ENCODE results near the gene HDAC4.

The HDAC4 gene

GRCh38 chr2:239368906-239369552, 31.8 kb downstream of the HDAC4 start:
- Histone ChIP-seq H3K9me3 (ENCODE audit: control insufficient read depth, insufficient read depth, low read depth, low read length) (no peaks in the 10 kb centered on the region), H3K4me1 (ENCODE audit: control insufficient read depth, insufficient read depth, low read length) (no peaks in the 10 kb centered on the region; the same call in 1 of the 2 replicates)
- TF ChIP-seq KLF7 (tag by site-specific recombination; IDR thresholded peaks at IDR 0.05; ENCODE audit: borderline replicate concordance) (no peak), ZNF501 (tag by site-specific recombination; IDR thresholded peaks at IDR 0.05) (no peak), ZNF148 (tag by site-specific recombination; IDR thresholded peaks at IDR 0.05; ENCODE audit: borderline replicate concordance) (no peak), ZNF449 (tag by site-specific recombination; IDR thresholded peaks at IDR 0.05) (no peak), ZNF366 (tag by site-specific recombination; conservative IDR thresholded peaks at IDR 0.05) (no peak), ZNF777 (tag by site-specific recombination; IDR thresholded peaks at IDR 0.05; ENCODE audit: borderline replicate concordance) (no peak), ZNF785 (tag by site-specific recombination; IDR thresholded peaks at IDR 0.05) (no peak)

GRCh38 chr2:239368321-239368720, 32.5 kb downstream of the HDAC4 start:
- Histone ChIP-seq H3K4me1 (ENCODE audit: control insufficient read depth, insufficient read depth, low read length) (no peaks in the 10 kb centered on the region; the same call in 1 of the 2 replicates), H3K9me3 (ENCODE audit: control insufficient read depth, insufficient read depth, low read depth, low read length) (no peaks in the 10 kb centered on the region), H3K27ac (ENCODE audit: extremely low read depth, low read depth, low read length) (no peak overlapping the region), H3K4me3 (ENCODE audit: low read depth, low read length) (no peak overlapping the region), H3K36me3 (ENCODE audit: control insufficient read depth in 2 of 2, insufficient read depth in 1 of 2, low read length in 2 of 2) (no peaks in the 10 kb centered on the region)
- TF ChIP-seq ZSCAN5A (tag by site-specific recombination; IDR thresholded peaks at IDR 0.05), result no peak
- no peak for TF ChIP-seq ZNF530 (tag by site-specific recombination; IDR thresholded peaks at IDR 0.05; ENCODE audit: low read depth)
- TF ChIP-seq ZNF660 (tag by site-specific recombination; IDR thresholded peaks at IDR 0.05), result no peak
- TF ChIP-seq PRDM6 (tag by site-specific recombination; IDR thresholded peaks at IDR 0.05), result no peak
- TF ChIP-seq ZNF639 (tag by site-specific recombination; IDR thresholded peaks at IDR 0.05), result no peak
- TF ChIP-seq ZNF10 (tag by site-specific recombination; IDR thresholded peaks at IDR 0.05), result no peak
- CTCF ChIA-PET, result no interaction called here
- POLR2A ChIA-PET, result no interaction called here

More at GRCh38 chr2:239368906-239369552, 31.8 kb downstream of the HDAC4 start:
- Histone ChIP-seq H3K4me3 (ENCODE audit: low read depth, low read length) (no peak overlapping the region), H3K27ac (ENCODE audit: extremely low read depth, low read depth, low read length) (no peak overlapping the region), H3K36me3 (ENCODE audit: control insufficient read depth in 2 of 2, insufficient read depth in 1 of 2, low read length in 2 of 2) (no peaks in the 10 kb centered on the region)
- ChIA-PET CTCF (interaction anchor here (0.5 to 1.2 kb wide), 2 partner anchors 9 to 19 kb away, joined by 4 to 5 read pairs; no protein-coding TSS in a partner anchor), POLR2A (no interaction called here)
